Tibial nerve (tissue), 4 donors: Measurements from ENCODE around the gene FSD2. TPM values are rescaled to one million over a fixed set of nuclear protein-coding genes. Genes with fewer than 3 reads are reported as not detected.
"Not testable (repeated sequence)": the region's sequence is repeated elsewhere in the genome, so short reads cannot be mapped to it uniquely, and the experiment has no call there.

ENCODE experiments used
- DNase-seq, 2 donors: peaks; one replicate each; pipeline ENCODE4 v3.0.0-alpha.2; 2019; ENCODE audit warnings: low spot score in 2 of 2
- H3K27ac ChIP-seq, 4 donors: fragments of 200-600 bp; sonication (generic) in 3 of 4; one replicate each; pipeline ENCODE4 v1.5.1; 2017 to 2019; ENCODE audit warnings: mild to moderate bottlenecking in 1 of 4
- H3K27me3 ChIP-seq, 2 donors: fragments of 200-600 bp; sonication (generic) in 1 of 2; one replicate each; pipeline versions ENCODE4 v1.5.1 to v1.6.0; 2017 to 2019
- H3K36me3 ChIP-seq, 3 donors: fragments of 200-600 bp; sonication (generic); one replicate each; pipeline ENCODE4 v1.5.1; 2018 to 2019
- H3K4me1 ChIP-seq, 4 donors: fragments of 200-600 bp; sonication (generic) in 3 of 4; one replicate each; pipeline ENCODE4 v1.5.1; 2017 to 2019
- H3K4me3 ChIP-seq, 4 donors: fragments of 200-600 bp; sonication (generic) in 3 of 4; one replicate each; pipeline ENCODE4 v1.5.1; 2017 to 2019; ENCODE audit warnings: mild to moderate bottlenecking in 1 of 4, moderate library complexity in 1 of 4
- H3K9me3 ChIP-seq, 4 donors: fragments of 200-600 bp; sonication (generic) in 3 of 4; one replicate each; pipeline ENCODE4 v1.5.1; 2017 to 2019
- EP300 ChIP-seq, 2 donors: sonication (generic); formaldehyde crosslinking; IDR thresholded peaks; one replicate each; pipeline ENCODE4 v1.6.1; 2017; ENCODE audit warnings: antibody characterized with exemption in 2 of 2, mild to moderate bottlenecking in 1 of 2
- POLR2A ChIP-seq, 2 donors: fragments of 450-650 bp; IDR thresholded peaks; one replicate each; pipeline ENCODE4 v1.6.1; 2017; ENCODE audit warnings: antibody characterized with exemption in 2 of 2, mild to moderate bottlenecking in 2 of 2, moderate library complexity in 2 of 2
- WGBS, 2 donors: methylation state at CpG; one replicate each; pipeline ENCODE4 v1.1.5; 2018; 5-methylcytosine and 5-hydroxymethylcytosine counted together
- total RNA-seq, 4 donors: library from RNA; depleted of rRNA; stranded (reverse); fragments of >200 nt; gene quantifications; one replicate each; pipeline ENCODE4 v1.1.0, GENCODE V29; 2016
- TF ChIP-seq, protein P1 (sequence below), 5 experiments: fragments of 200-600 bp in 3 of 5; fragments of 450-650 bp in 2 of 5; sonication (generic) in 3 of 5; IDR thresholded peaks; one replicate each; pipeline ENCODE4 v1.5.1; 2016 to 2019; ENCODE audit warnings: antibody characterized with exemption in 5 of 5, mild to moderate bottlenecking in 3 of 5, moderate library complexity in 2 of 5

Gene FSD2
- total RNA-seq, 4 donors from 2014 or later: 0.20 TPM; not detected in 3

DNA sequence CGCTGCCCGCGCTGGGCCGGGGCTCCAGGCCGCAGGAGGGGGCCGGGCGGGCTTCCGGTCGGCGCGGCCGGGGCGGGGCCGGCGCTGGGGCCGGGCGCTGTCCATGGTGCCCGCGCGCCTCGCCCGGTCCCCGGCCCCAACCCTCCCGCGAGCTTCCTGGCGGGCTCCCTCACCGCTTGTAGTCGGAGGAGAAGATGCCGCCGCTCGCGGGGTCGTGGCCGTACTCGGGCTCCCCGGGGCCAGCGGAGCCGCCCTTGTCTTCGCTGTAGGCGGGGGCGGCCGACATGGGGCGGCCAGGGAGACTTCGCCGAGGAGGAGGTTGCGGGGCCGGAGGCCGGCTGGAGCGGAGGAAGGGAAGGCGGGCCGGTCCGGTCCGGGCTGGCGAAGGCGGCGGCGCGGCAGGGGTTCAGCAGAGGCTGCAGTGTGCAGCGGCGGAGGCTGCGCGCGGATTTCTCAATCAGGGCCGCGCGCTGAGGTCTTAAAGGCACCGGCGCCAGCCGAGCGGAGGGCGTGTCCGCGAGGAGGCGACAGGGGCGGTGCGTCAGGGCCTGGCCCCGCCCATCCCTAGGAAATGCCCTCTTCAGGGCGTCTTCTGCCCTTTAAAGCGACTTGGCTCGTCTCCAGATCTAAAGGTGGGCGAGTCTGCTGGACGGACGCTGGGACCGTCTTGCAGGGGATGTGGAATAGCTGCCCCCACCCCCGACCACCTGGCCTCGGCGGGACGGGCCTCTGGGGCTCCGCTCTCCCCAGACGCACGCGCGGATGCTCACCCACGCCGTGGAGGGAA is 96.3 kb downstream of the FSD2 start, which contains the start of gene AP3B2:
Gene AP3B2 (minus strand): TSS at position 455 of the 787 bp plus-strand sequence. CDS start 169 bp downstream, at position 286.
- peak within 1 kb of the TSS; percentile 32 to 78 (median 58) for H3K4me3 ChIP-seq
- 1 to 3% methylated on average over 57 to 59 of the region's 95 CpGs for WGBS, 2 donors
- H3K36me3 ChIP-seq: no peaks in the 10 kb centered on the region
- DNase-seq: peak in 1 of 2 donors; percentile 7
- TF ChIP-seq, protein P1, sequence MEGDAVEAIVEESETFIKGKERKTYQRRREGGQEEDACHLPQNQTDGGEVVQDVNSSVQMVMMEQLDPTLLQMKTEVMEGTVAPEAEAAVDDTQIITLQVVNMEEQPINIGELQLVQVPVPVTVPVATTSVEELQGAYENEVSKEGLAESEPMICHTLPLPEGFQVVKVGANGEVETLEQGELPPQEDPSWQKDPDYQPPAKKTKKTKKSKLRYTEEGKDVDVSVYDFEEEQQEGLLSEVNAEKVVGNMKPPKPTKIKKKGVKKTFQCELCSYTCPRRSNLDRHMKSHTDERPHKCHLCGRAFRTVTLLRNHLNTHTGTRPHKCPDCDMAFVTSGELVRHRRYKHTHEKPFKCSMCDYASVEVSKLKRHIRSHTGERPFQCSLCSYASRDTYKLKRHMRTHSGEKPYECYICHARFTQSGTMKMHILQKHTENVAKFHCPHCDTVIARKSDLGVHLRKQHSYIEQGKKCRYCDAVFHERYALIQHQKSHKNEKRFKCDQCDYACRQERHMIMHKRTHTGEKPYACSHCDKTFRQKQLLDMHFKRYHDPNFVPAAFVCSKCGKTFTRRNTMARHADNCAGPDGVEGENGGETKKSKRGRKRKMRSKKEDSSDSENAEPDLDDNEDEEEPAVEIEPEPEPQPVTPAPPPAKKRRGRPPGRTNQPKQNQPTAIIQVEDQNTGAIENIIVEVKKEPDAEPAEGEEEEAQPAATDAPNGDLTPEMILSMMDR (IDR thresholded peaks at IDR 0.05): no peak
- TF ChIP-seq EP300 (IDR thresholded peaks at IDR 0.05): no peak
- no peak for TF ChIP-seq POLR2A (IDR thresholded peaks at IDR 0.05)
- H3K9me3 ChIP-seq: no peaks in the 10 kb centered on the region
- H3K27me3 ChIP-seq: peaks cover 0 to 28% of the 10 kb centered on the region in 2 donors
- H3K4me1 ChIP-seq: peaks cover 0 to 17% (median 5%) of the 10 kb centered on the region in 4 donors
- peak within 1 kb of the TSS in 1 of 4 donors; percentile 29 for H3K27ac ChIP-seq

DNA sequence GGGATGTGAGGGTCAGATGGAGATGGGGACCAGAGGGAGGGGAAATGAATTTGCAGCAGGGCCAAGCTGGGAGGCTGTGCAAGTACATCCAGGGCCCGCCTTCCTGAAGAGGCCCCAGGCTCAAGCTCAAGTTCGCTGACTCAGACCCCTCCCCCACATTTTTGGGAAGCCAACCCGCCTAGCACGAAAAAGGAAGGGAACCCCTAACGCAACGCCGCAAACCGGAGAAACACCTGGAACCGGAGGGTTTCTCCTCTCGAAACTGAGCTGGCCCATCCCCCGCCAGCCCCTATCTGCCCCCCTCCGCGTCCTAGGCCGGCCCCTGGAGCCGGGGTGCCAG is 96.8 kb downstream of the FSD2 start:
- WGBS, 2 donors: 7 to 9% methylated on average over 10 to 14 of the region's 15 CpGs
- no peak for TF ChIP-seq EP300 (IDR thresholded peaks at IDR 0.05)
- TF ChIP-seq POLR2A (IDR thresholded peaks at IDR 0.05): no peak
- TF ChIP-seq, protein P1 (IDR thresholded peaks at IDR 0.05): no peak
- Histone ChIP-seq H3K36me3 (no peaks in the 10 kb centered on the region), H3K9me3 (no peaks in the 10 kb centered on the region), H3K27me3 (peaks cover 0 to 22% of the 10 kb centered on the region in 2 donors), H3K4me1 (peaks cover 0 to 17% (median 5%) of the 10 kb centered on the region in 4 donors), H3K27ac (no peak overlapping the region), H3K4me3 (peak overlapping the region in 3 of 4 donors; percentile 11 to 78 (median 58))
- no peak for DNase-seq

DNA sequence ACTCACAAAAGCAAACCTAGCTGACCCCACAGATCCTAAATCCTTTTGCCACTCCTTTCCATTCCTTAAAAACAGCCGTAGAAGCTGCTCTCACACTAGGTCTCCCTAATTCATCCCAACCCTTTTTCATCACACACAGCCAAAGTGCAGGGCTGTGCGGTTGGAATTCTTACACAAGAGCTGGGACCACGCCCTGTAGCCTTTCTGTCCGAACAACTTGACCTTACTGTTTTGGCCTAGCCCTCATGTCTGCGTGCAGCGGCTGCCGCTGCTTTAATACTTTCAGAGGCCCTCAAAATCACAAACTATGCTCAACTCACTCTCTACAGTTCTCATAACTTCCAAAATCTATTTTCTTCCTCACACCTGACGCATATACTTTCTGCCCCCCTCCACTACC is 100.0 kb downstream of the FSD2 start:
- WGBS, 2 donors: 87 to 88% methylated on average over 8 of the region's 8 CpGs
- H3K4me3 ChIP-seq, H3K27me3 ChIP-seq, H3K27ac ChIP-seq, DNase-seq, H3K9me3 ChIP-seq, H3K36me3 ChIP-seq: not testable (repeated sequence)
- peaks cover 0 to 17% (median 5%) of the 10 kb centered on the region in 4 donors for H3K4me1 ChIP-seq

Other genes starting within 250 kb of the FSD2 start
- 10 to 100 TPM; 16.2 to 29.5 (median 23.0) TPM for gene CPEB1, start 158.7 kb downstream of the FSD2 start, total RNA-seq
- gene AP3B2, start 96.2 kb downstream of the FSD2 start, total RNA-seq: 10 to 100 TPM in 1 of 4 donors, 1 to 10 TPM in 1, under 1 TPM in 2; 0.59 to 14.2 (median 1.1) TPM
- gene WHAMM, start 3.6 kb upstream of the FSD2 start, total RNA-seq: 10 to 100 TPM; 11.8 to 17.4 (median 13.0) TPM
- 100 to 1,000 TPM in 1 of 4 donors, 10 to 100 TPM in 3; 25.5 to 950 (median 39.0) TPM for gene HOMER2, start 146.7 kb upstream of the FSD2 start, total RNA-seq
- gene RAMAC, start 180.1 kb upstream of the FSD2 start, total RNA-seq: 10 to 100 TPM in 3 of 4 donors, 1 to 10 TPM in 1; 6.9 to 20.4 (median 15.8) TPM
- 10 to 100 TPM; 13.4 to 21.0 (median 15.4) TPM for gene C15orf40, start 205.6 kb upstream of the FSD2 start, total RNA-seq